ENCODE results near the gene CDH1.
A peak's percentile ranks its signal among the peaks of the same experiment; 100 is the strongest.

CDH1 gene

GRCh38 chr16:68732042-68732680, 4.9 kb upstream of the CDH1 start:
- no peak for DNase-seq (ENCODE audit: low read depth)

GRCh38 chr16:68732741-68733399, 4.2 kb upstream of the CDH1 start:
- no peak for DNase-seq (ENCODE audit: low read depth)

- DNase-seq (ENCODE audit: low read depth) = no peak
Observed at GRCh38 chr16:68733570-68733969, 3.5 kb upstream of the CDH1 start.

GRCh38 chr16:68734782-68735181, 2.3 kb upstream of the CDH1 start:
- no peak for DNase-seq (ENCODE audit: low read depth)

GRCh38 chr16:68736561-68736960, 531 bp upstream of the CDH1 start:
- no peak for DNase-seq (ENCODE audit: low read depth)

GRCh38 chr16:68737730-68738629, 888 bp downstream of the CDH1 start:
- DNase-seq (ENCODE audit: low read depth) = no peak

GRCh38 chr16:68739964-68740627, 3.0 kb downstream of the CDH1 start:
- no peak for DNase-seq (ENCODE audit: low read depth)

GRCh38 chr16:68740628-68741346, 3.7 kb downstream of the CDH1 start:
- no peak for DNase-seq (ENCODE audit: low read depth)

- DNase-seq (ENCODE audit: low read depth) = no peak
Observed at GRCh38 chr16:68743664-68744063, 6.6 kb downstream of the CDH1 start.

GRCh38 chr16:68744744-68745280, 7.7 kb downstream of the CDH1 start:
- DNase-seq (ENCODE audit: low read depth) = peak; percentile 11

- no peak for DNase-seq (ENCODE audit: low read depth)
Observed at GRCh38 chr16:68746951-68747350, 9.9 kb downstream of the CDH1 start.

- DNase-seq (ENCODE audit: low read depth) = no peak
Observed at GRCh38 chr16:68749432-68749831, 12.3 kb downstream of the CDH1 start.

- DNase-seq (ENCODE audit: low read depth) = no peak
Observed at GRCh38 chr16:68750193-68750695, 13.2 kb downstream of the CDH1 start.

GRCh38 chr16:68751160-68751559, 14.1 kb downstream of the CDH1 start:
- DNase-seq (ENCODE audit: low read depth) = no peak

GRCh38 chr16:68752602-68753001, 15.5 kb downstream of the CDH1 start:
- no peak for DNase-seq (ENCODE audit: low read depth)

- no peak for DNase-seq (ENCODE audit: low read depth)
Observed at GRCh38 chr16:68754084-68754792, 17.1 kb downstream of the CDH1 start.

- DNase-seq (ENCODE audit: low read depth) = no peak
Observed at GRCh38 chr16:68756239-68756915, 19.3 kb downstream of the CDH1 start.

GRCh38 chr16:68757625-68757935, 20.5 kb downstream of the CDH1 start:
- no peak for DNase-seq (ENCODE audit: low read depth)

GRCh38 chr16:68759062-68759461, 22.0 kb downstream of the CDH1 start:
- DNase-seq (ENCODE audit: low read depth) = no peak

GRCh38 chr16:68760671-68761275, 23.7 kb downstream of the CDH1 start:
- no peak for DNase-seq (ENCODE audit: low read depth)

All from stromal cell of bone marrow (primary cell).